Osteocyte (in vitro differentiated cells): ENCODE results near the gene ROCK2. TPM values are rescaled to one million over a fixed set of nuclear protein-coding genes. Genes with fewer than 3 reads are reported as not detected.
A peak's percentile ranks its signal among the peaks of the same experiment; 100 is the strongest.

Experiments used
- DNase-seq: peaks from one replicate; pipeline ENCODE4 v3.0.0; 2021; ENCODE audit warnings: mixed read lengths; ENCODE audit not compliant: unreplicated experiment; ENCODE audit errors: extremely low spot score
- H3K27ac Mint-ChIP-seq: one replicate; pipeline ENCODE4 v1.8.0; 2021; ENCODE audit warnings: mild to moderate bottlenecking, mixed read lengths; ENCODE audit not compliant: unreplicated experiment
- H3K27me3 Mint-ChIP-seq: one replicate; pipeline ENCODE4 v1.8.0; 2021; ENCODE audit warnings: mixed read lengths; ENCODE audit not compliant: unreplicated experiment
- H3K36me3 Mint-ChIP-seq: one replicate; pipeline ENCODE4 v1.8.0; 2021; ENCODE audit warnings: mixed read lengths; ENCODE audit not compliant: unreplicated experiment
- H3K4me1 Mint-ChIP-seq: one replicate; pipeline ENCODE4 v1.8.0; 2021; ENCODE audit warnings: mixed read lengths; ENCODE audit not compliant: unreplicated experiment
- H3K4me3 Mint-ChIP-seq: one replicate; pipeline ENCODE4 v1.8.0; 2021; ENCODE audit warnings: mild to moderate bottlenecking, moderate library complexity, mixed read lengths; ENCODE audit not compliant: unreplicated experiment
- H3K9me3 Mint-ChIP-seq: one replicate; pipeline ENCODE4 v1.8.0; 2021; ENCODE audit warnings: mixed read lengths; ENCODE audit not compliant: unreplicated experiment
- total RNA-seq: library from RNA; stranded (reverse); gene quantifications from 2 replicates; pipeline ENCODE4 v1.2.1, GENCODE V29; 2021
- TF ChIP-seq, protein P1 (sequence below): fragments of 200-600 bp; sonication (generic); IDR thresholded peaks from 2 replicates; pipeline ENCODE4 v1.5.0; 2021; ENCODE audit warnings: antibody characterized with exemption, mild to moderate bottlenecking, moderate library complexity

The ROCK2 gene
- total RNA-seq, 1 donor from 2014 or later: 56.4 TPM

DNA sequence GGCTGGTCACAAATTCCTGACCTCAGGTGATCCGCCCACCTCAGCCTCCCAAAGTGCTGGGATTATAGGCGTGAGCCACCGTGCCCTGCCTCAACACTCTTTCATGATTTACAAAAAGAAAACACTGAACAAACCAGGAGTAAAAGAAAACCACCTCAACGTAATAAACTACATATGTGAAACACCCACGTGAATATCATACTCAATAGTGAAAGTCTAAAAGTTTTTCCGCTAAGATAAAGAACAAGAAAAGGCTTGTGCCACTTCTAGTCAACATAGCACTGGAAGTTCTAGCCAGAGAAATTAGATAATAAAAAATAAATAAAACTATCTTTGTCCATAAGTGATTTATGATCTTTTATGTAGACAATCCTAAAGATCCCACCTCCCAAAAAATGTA lies 68.5 kb downstream of the ROCK2 start:
- no peak overlapping the region for H3K4me3 Mint-ChIP-seq
- no peaks in the 10 kb centered on the region for H3K27me3 Mint-ChIP-seq
- H3K9me3 Mint-ChIP-seq: peaks cover 4% of the 10 kb centered on the region
- TF ChIP-seq, protein P1, sequence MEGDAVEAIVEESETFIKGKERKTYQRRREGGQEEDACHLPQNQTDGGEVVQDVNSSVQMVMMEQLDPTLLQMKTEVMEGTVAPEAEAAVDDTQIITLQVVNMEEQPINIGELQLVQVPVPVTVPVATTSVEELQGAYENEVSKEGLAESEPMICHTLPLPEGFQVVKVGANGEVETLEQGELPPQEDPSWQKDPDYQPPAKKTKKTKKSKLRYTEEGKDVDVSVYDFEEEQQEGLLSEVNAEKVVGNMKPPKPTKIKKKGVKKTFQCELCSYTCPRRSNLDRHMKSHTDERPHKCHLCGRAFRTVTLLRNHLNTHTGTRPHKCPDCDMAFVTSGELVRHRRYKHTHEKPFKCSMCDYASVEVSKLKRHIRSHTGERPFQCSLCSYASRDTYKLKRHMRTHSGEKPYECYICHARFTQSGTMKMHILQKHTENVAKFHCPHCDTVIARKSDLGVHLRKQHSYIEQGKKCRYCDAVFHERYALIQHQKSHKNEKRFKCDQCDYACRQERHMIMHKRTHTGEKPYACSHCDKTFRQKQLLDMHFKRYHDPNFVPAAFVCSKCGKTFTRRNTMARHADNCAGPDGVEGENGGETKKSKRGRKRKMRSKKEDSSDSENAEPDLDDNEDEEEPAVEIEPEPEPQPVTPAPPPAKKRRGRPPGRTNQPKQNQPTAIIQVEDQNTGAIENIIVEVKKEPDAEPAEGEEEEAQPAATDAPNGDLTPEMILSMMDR: no peak
- peaks cover 32% of the 10 kb centered on the region for H3K4me1 Mint-ChIP-seq
- H3K27ac Mint-ChIP-seq: peak overlapping the region; percentile 14
- DNase-seq: no peak
- peaks cover 25% of the 10 kb centered on the region for H3K36me3 Mint-ChIP-seq

DNA sequence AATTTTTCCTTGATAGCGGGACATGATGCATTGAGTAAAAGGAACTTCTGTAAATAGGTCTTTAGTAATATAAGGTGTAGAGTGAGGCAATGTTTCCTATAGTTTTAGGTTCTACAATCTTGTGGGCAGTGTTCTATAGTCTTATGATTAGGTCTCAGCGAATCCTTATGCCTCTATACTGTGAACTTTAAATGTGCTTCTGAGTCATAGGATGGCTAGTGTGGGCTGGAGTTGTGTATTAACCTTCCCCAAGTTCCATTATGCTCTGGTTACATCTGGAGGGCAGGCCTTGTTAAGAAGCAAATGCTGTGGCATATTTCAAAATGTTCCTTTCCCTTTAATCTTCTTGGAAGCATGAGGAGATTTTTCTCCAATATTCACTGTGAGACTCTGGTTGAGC lies 73.5 kb downstream of the ROCK2 start:
- Mint-ChIP-seq H3K4me1 (peaks cover 28% of the 10 kb centered on the region), H3K27me3 (no peaks in the 10 kb centered on the region), H3K36me3 (peaks cover 28% of the 10 kb centered on the region), H3K27ac (no peak overlapping the region), H3K9me3 (peaks cover 4% of the 10 kb centered on the region), H3K4me3 (no peak overlapping the region)
- no peak for DNase-seq
- TF ChIP-seq, protein P1: no peak

DNA sequence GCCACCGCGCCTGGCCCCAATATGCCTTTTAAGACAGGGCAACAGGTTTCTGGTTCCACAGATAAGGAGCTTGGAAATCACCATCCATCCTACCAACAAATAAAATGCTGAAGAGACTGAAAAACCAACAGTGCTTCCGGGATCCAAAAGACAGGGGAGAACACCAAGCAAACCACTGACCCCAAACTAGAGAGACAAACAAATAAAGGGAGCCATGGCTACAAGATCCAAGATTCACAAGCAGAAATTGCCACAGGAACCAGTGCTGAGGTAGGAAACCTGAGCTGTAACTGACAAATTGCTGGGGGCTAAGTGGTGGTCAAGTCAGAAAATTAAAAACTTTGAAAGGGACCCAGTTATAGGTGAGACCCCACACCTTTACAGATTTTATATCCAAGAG lies 76.5 kb downstream of the ROCK2 start:
- H3K27ac Mint-ChIP-seq: peak overlapping the region; percentile 25
- peaks cover 4% of the 10 kb centered on the region for H3K9me3 Mint-ChIP-seq
- H3K36me3 Mint-ChIP-seq: peaks cover 28% of the 10 kb centered on the region
- H3K4me3 Mint-ChIP-seq: no peak overlapping the region
- H3K27me3 Mint-ChIP-seq: no peaks in the 10 kb centered on the region
- H3K4me1 Mint-ChIP-seq: peaks cover 12% of the 10 kb centered on the region
- TF ChIP-seq, protein P1: no peak
- no peak for DNase-seq

DNA sequence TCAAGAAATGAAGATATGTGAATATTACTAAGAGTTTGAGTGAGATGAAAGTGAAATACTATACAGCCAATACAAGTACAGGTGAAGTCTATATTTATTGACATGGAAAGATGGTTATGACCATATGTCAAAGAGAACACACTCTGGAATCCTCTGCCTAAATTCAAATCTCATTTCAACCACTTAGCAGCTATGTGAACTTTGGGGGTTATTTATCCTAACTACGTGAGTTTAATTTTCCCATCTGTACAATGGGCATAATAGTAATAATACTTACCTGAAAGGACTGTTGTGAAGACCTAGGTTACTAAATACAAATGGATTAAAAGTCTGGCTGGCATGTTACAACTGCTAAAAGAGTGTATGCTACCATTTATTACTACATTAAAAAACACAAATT lies 79.6 kb downstream of the ROCK2 start:
- Mint-ChIP-seq H3K9me3 (peaks cover 4% of the 10 kb centered on the region), H3K27me3 (no peaks in the 10 kb centered on the region), H3K36me3 (peaks cover 23% of the 10 kb centered on the region), H3K27ac (no peak overlapping the region), H3K4me3 (no peak overlapping the region), H3K4me1 (peaks cover 10% of the 10 kb centered on the region)
- TF ChIP-seq, protein P1: no peak
- DNase-seq: no peak

DNA sequence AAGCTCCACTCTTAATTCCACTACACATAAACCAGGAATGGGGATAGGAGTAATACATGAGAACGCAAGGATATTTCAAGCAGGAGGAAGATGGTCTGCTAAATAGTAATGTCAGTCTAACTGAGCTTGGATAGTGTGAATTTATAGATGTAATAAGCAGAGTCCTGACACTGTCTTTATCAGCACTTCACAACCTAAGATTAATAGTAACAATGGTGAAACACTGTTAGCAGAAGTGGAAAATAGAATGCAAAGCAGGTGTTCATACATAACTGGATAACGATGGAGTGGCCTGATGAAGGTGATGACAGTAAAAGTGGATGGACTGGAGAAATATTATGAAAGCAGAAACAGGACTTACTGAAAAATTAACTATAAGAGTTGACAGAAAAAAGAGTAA lies 80.4 kb downstream of the ROCK2 start:
- Mint-ChIP-seq H3K9me3 (peaks cover 4% of the 10 kb centered on the region), H3K27me3 (no peaks in the 10 kb centered on the region), H3K36me3 (peaks cover 19% of the 10 kb centered on the region), H3K4me1 (peaks cover 10% of the 10 kb centered on the region), H3K27ac (peak overlapping the region; percentile 17), H3K4me3 (no peak overlapping the region)
- DNase-seq: no peak
- TF ChIP-seq, protein P1: no peak
